Gastrocnemius medialis (tissue), 4 donors: Measurements from ENCODE around the gene KIF3C.
"Not testable (repeated sequence)": the region's sequence is repeated elsewhere in the genome, so short reads cannot be mapped to it uniquely, and the experiment has no call there.

ENCODE experiments used
- POLR2A ChIP-seq, 2 donors: fragments of 450-650 bp; IDR thresholded peaks; one replicate each; pipeline ENCODE4 v1.6.1; 2017; ENCODE audit warnings: antibody characterized with exemption in 2 of 2, mild to moderate bottlenecking in 2 of 2, moderate library complexity in 2 of 2
- TF ChIP-seq, protein P1 (sequence below), 5 experiments: fragments of 450-650 bp in 3 of 5; fragments of 200-600 bp in 2 of 5; sonication (generic) in 2 of 5; IDR thresholded peaks in 4 of 5; conservative IDR thresholded peaks in 1 of 5; 1 replicate in 4 of 5; 2 replicates in 1 of 5; pipeline ENCODE4 v1.5.1; 2016 to 2019; ENCODE audit warnings: antibody characterized with exemption in 5 of 5, mild to moderate bottlenecking in 3 of 5, moderate library complexity in 3 of 5

DNA sequence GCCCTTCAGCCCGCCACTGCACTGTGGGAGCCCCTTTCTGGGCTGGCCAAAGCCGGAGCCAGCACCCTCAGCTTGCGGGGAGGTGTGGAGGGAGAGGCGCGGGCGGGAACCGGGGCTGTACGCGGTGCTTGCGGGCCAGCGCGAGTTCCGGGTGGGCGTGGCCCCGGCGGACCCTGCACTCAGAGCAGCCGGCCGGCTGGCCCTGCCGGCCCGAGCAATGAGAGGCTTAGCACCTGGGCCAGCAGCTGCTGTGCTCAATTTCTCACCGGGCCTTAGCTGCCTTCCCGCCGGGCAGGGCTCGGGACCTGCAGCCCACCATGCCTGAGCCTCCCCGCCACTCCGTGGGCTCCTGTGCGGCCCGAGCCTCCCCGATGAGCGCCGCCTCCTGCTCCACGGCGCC, 66.9 kb downstream of the KIF3C start:
- TF ChIP-seq, protein P1, sequence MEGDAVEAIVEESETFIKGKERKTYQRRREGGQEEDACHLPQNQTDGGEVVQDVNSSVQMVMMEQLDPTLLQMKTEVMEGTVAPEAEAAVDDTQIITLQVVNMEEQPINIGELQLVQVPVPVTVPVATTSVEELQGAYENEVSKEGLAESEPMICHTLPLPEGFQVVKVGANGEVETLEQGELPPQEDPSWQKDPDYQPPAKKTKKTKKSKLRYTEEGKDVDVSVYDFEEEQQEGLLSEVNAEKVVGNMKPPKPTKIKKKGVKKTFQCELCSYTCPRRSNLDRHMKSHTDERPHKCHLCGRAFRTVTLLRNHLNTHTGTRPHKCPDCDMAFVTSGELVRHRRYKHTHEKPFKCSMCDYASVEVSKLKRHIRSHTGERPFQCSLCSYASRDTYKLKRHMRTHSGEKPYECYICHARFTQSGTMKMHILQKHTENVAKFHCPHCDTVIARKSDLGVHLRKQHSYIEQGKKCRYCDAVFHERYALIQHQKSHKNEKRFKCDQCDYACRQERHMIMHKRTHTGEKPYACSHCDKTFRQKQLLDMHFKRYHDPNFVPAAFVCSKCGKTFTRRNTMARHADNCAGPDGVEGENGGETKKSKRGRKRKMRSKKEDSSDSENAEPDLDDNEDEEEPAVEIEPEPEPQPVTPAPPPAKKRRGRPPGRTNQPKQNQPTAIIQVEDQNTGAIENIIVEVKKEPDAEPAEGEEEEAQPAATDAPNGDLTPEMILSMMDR (IDR thresholded peaks at IDR 0.05 in 4 of 5, conservative IDR thresholded peaks at IDR 0.05 in 1 of 5), result not testable (repeated sequence)
- TF ChIP-seq POLR2A (IDR thresholded peaks at IDR 0.05), result not testable (repeated sequence)
